Activated CD8-positive, alpha-beta memory T cell treated with anti-CD3 and anti-CD28 coated beads for 4 hours (primary cell): Measurements from ENCODE around the gene SNTA1.
"Not testable (repeated sequence)": the region's sequence is repeated elsewhere in the genome, so short reads cannot be mapped to it uniquely, and the experiment has no call there.

Source experiments
- DNase-seq, 2 donors: peaks; one replicate each; pipeline ENCODE4 v3.0.0-alpha.2; 2020; ENCODE audit warnings: low read depth in 2 of 2

SNTA1 gene

DNA sequence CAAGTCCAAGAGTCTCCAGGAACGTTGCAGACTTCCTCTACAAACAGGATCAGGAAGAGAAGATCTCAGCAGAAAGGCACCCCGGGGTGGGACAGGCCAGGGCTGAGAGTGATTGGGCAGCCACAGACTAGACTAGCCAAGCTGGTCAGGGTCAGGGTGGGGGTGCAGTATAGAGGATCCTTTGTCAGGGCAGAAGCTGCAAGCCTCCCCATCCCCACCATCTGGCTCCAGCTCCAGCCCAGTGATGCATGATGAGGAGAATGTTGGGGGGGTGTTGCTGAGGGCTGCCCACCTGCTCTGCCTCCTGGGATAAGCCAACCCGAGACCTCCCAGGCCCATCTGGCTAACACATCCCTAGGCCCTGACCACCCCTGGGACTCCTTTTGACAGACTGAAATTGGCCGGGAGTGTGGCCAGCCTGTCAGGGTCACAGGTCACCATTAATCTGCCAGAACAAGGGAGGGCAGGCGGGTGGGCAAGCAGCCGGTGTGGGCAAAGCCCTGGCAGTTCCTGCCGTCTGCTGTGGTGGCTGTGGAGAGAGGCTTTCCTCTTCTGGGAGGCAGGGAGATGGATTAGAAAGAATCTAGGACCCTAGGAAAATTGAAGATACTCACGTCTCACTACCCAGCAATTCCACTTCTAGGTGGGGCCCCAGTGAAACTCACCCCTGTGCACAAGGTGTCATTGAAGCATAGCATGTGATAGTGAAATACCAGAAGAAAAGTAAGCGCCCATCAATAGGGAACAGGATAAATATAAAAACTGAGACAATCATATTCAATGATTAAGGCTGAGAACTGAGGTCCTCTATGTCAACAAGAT lies 22.1 kb upstream of the SNTA1 start:
- DNase-seq, result no peak

DNA sequence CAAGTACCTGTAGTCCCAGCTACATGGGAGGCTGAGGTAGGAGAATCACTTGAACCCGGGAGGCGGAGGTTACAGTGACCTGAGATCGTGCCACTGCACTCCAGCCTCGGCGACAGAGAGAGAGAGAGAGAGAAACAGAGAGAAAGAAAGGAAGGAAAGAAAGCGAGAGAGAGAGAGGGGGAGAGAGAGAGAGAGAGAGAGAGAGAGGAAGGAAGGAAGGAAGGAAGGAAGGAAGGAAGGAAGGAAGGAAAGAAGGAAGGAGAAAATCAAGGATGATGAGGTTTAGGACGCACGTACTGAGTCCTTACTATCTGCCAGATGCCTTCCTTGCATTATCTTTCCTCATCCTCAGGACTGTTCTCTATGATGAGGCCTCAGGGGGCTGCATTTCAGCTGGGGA lies 21.2 kb upstream of the SNTA1 start:
- not testable (repeated sequence) for DNase-seq

DNA sequence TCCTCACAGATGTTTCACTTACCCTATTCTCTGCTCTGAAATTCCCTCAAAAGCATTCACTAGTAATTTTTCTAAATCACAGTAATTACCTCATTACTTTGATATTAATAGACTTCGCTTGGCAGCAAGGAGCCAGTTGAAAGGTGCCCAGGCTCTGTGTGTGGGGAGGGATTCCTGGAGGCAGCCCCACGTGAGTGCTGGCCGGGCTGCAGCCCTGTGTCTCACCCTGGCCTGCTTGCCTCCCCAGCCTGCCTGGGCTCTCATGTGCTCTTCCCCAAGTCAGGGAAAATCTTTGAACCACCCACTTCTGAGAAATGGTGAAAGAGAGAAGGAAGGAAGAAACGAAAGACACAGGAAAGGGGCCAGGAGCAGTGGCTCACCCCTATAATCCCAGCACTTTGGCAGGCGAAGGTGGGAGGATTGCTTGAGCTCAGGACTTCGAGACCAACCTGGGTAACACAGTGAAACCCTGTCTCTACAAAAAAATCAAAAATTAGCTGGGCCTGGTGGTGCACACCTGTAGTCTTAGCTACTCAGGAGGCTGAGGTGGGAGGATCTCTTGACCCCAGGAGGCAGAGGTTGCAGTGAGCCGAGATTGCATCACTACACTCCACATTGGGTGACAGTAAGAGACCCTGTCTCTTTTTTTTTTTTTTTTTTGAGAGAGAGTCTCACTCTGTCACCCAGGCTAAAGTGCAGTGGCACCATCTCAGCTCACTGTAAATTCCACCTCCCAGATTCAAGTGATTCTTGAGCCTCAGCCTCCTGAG lies 20.0 kb upstream of the SNTA1 start:
- no peak for DNase-seq

DNA sequence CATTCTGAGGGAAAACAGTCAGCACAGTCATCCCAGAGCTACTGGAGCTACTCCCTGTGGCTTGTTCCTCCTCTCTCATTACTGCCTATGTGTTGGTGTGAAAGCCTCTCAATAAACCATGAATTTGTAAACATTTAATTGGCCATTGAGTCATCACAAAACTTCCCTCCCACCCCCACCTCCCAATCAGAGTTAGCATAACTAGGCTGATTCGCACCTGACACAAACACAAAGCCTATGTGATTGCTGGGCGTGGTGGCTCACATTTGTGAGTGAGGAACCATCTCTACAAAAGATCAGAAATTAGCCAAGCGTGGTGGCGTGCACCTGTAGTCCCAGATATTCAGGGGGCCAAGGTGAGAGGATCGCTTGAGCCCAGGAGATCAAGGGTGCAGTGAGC lies 17.1 kb upstream of the SNTA1 start:
- no peak for DNase-seq

DNA sequence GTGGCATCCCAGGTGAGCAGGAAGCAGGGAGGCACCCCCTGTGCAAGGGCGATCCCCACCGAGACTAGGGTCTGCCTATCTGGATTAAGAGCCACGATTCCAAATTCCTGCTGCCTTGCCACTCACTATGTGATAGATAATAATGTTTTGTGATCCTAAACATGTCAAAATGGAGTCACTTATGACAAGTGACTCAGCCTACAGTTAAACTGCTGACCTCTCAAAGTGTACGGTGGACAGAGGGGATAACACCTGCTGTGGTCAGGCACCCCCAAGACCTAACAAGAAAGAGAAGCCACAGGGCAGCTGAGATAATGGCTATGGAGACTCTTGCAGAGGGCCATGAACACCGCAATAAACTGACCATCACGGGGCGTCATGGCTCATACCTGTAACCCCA lies 16.0 kb upstream of the SNTA1 start:
- DNase-seq, result no peak

DNA sequence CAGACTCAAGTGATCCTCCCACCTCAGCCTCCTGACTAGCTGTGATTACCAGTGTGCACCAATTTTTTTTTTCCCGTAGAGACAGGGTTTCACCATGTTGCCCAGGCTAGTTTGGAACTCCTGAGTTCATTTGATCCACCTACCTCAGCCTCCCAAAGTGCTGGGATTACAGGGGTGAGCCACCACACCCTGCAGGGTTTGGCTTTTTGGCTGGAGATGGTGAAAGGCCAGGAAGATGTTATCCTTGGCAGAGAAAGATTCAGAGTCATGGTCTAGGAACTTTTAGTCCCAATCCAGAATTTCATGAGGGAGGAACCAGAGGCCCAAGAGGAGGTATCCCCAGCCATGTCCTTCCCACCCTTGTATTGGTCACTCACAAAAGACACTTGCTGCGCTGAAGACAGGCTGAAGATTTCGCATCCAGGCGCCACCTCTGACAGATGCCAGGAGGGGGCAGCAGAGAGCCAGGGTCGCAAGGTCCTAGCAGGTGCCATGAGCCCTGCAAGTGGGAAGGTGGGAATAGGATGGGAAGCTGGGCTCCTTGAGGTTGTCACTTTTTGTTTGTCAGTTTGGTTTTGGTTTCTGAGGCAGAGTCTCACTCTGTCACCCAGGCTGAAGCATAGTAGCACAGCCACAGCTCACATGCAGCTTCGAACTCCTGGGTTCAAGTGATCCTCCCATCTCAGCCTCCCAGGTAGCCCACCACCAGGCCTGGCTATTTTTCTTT lies 13.5 kb upstream of the SNTA1 start:
- peak; percentile 59 for DNase-seq

DNA sequence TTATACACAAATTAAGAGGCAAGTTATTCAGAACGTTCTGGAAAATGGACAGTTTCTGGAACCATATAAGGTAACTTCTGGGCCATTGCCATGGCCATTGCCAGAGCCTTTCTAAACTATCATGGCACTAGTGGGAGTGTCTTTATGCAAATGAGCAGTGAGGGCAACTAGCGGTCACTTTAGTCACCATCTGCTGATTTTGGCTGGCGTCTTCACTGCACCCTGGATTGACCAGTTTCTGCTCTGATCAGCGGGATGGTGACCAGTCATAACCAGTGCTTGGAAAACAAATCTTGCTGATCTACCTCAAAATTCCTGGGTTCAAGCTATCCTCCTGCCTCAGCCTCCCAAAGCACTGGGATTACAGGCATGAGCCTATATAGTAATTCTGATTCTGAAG lies 7.3 kb upstream of the SNTA1 start:
- DNase-seq, result no peak

DNA sequence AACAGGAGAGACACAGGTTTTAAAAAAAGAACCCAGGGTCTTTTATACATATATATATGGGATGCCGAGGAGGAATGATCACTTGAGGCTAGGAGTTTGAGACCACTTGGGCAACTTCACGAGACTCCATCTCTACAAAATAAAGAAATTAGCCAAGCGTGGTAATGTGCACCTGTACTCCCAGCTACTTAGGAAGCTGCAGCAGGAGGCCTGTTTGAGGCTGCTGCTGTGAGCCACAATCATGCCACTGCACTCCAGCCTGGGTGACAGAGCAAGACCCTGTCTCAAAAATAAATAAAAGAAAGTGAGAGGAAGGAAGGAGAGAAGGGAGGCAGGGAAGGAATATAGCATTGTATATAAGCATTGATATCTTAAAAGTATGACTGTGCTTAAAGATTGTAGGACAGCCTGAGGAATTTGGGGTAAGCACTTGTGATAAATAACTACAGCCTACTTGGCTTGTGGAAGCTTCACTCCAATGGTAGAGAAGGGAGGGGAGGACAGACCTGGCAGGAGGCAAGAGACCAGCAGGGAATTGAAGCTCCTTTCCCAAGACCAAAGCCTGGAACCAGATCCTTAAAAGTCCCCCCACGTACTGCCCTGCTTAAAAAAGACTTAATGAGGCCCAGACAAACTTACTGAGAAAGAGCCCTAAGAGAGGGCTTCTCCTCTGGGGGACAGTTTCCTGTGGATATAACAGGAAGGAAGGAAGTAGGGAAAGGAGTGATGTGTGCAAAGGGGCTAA lies 2.5 kb upstream of the SNTA1 start:
- DNase-seq, result no peak

DNA sequence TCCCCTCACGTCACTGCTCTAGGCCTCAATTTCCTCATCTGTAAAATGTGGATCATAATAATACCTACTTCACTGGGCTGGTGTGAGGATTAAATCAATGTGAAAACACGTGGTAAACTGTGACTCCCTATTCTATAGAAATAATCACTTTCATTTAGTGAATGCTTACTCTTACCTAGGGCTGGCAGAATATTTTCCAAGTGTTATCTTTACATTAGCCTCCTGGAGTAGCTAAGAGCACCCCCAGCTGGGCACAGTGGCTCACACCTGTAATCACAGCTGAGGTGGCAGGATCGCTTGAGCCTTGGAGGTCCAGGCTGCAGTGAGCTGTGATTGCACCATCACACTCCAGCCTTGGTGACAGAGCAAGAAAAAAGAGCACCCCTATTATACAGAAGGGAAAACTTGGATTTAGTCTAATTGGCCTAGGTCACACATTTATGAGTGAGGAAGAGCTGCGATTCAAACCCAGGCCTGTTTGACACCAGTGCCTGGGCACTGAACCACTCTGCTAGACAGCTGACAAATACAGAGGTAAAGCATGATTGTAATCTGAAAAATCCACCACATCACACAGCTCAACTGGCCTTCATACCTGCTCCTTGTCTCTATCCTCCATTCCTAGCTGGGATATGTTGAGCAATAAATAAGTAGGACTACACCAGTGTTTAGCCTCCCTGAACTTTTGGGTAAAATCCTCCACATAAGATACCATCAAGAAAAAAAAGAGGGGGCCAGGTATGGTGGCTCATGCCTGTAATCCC lies 1.4 kb upstream of the SNTA1 start:
- DNase-seq, result no peak

DNA sequence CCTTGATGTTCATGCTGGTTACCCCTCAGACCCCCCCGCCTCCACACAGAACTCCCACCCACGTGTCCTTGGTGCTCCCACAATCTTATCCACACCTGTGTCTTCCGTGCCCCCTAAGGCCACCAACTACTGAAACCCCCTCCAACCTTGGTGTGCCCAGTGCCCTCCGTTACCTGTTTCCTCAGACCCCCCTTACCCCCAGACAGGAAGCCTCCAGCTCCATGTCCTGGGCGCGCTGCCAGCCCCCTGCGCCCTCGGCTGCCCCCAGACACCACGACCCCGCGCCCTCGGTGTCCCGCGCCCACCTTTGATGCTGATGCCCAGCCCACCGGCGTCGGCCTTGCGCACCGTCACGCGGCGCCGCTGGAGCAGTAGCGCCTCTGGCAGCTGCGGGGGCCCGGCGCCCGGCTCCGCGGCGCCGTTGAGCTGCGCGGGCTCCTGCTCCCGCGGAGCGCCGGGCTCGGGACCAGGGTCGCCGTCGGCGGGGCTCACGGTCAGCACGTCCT lies 504 bp downstream of the SNTA1 start:
- no peak for DNase-seq

DNA sequence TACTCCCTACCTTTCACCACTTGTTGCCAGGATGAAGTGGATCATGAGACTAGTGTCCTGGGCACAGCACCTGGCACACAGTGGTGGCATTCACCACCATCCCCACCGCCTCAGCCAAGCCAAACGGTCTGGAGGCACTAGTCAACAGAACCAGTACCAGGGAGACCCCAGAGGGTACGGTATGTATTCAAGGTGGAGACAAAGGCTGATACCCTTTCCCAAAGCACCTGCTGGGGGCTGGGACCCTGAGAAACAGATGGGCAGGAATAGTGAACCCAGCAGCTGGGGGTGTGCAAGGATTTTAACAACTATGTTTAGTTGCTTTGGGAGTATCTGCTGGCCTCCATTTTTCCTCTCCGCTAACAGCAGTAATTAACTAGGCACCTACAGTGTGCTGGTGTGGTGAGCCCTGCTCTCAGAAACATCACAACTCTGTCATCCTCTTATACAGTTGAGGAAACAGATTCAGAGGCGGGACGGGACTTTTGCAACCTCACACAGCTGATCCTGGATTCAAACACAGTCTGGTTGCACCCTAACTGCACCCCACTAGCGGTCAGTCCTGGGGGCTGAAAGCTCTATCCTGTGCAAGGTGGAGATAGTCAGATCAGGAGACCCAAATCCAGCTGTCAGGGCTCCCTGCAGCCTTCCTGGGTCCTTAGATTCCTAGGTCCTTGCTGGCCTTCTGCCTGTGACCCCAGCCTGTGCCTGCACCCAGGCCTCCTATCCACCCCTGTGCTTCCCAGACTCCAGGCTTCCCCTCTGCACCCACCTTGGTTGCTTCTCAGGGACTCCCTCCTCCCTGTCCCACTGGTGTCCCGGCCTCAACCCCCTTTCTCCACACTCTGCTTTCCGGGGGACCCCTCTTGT lies 1.2 kb downstream of the SNTA1 start:
- DNase-seq, result no peak

DNA sequence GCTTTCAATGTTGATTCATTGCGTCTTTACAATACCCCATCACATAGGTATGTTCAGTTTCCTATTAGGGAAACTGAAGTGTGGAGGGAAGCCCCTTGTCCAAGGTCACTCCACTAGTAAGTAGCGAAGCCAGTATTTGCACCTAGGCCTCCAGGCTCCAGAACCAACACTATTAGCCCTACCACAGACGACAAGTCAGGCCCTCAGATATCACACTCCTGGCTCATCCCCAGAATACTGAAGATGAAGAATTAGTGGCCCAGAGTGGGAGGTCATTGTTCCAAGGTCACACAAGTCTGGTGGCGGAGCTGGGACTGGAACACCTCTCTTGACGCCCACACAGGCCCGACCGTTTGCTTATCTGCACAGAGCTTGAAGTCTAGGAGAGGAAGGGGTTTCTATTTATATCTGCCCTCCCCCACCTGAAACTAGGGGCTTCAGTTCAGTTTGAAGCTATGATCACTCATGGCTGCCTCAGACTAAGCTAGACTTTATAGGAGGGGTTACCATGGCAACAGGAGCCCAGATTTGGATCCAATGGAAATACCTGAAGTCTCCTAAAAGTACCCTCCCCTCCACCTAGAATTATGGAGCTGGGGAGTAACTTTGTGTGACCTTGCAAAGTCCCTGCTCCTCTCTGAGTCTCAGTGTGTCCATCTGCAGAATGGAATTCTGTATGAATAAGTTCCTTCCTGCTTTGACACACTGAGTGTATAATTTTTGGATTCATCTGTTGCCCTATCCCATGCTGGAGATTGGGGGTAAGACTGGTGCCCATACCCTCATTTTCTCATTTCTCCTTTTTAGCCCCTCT lies 2.2 kb downstream of the SNTA1 start:
- DNase-seq, result no peak

DNA sequence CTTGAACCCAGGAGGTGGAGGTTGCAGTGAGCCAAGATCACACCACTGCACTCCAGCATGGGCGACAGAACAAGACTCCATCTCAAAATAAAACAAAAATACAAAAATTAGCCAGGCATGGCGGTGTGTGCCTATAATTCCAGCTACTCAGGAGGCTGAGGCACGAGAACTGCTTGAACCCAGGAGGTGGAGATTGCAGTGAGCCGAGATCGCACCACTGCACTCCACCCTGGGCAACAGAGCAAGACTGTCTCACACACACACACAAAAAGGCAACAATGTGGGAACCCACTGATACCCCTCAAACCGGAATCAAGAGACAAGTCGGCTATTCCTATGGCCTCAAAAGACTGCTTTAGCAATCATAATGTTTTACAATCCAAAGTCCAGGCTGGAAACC lies 3.0 kb downstream of the SNTA1 start:
- not testable (repeated sequence) for DNase-seq

DNA sequence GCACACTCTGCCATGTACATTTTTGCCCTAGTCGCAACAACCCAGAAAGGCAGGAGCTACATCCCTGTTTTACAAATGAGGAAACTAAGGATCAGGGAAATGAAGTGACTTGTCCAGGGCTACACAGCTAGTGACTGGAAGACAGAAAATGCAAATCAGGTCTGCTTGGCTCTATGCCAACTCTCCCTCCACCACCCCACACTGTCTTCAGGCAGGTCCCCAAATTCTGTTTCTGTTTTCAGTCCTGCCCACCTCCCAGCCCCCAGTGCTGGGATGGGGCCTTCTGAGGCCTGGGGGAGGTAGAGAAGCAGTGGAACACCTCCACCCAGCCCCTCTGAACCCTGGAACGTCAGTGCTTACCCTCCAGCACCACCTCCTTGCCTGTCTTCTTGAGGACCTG lies 5.1 kb downstream of the SNTA1 start:
- DNase-seq, result no peak

DNA sequence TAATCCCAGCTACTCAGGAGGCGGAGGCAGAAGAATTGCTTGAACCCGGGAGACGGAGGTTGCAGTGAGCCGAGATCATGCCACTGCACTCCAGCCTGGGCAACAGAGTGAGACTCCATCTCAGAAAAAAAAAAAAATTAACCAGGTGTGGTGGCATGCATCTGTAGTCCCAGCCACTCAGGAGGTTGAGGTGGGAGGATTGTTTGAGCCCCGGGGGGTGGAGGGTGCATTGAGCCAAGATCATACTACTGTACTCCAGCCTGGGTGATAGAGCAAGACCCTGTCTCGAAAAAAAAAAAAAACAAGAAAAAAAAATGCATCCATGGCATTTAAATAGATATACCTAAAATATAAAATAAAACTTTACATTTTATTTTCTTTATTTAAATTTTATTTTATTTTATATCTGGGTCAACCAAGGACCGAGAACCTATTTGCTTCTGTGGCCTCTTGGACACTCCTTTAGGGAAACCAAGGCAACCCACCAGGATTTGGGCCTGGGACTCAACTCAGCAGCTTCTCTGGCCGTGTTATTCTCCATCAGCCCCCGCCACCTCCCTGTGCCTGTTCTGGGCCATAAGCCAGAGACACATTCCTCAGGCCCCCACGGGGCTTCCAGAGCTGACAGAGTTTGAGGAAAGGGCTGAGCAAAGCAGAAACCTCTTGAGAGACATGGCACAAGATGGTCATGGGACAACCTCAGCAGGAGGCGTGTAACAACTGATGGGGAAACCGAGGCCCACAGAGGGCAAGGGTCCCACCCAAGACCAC lies 6.2 kb downstream of the SNTA1 start:
- DNase-seq, result no peak

DNA sequence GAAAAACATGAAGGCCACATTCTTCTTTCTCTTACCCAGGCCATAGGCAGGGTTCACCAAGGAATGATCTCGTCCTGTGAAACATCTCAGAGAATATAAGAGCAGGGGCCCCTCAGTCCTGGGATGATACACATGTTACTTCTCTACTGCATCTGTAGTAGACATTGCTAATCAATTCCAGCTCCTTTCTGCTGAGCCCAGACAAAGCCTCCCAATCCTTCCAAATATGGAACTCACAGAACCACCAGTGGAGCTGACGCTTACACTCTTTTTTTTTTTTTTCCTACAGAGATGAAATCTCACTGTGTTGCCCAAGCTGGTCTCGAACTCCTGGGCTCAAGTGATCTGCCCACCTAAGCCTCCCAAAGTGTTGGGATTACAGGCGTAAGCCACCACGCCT lies 9.1 kb downstream of the SNTA1 start:
- DNase-seq, result no peak

DNA sequence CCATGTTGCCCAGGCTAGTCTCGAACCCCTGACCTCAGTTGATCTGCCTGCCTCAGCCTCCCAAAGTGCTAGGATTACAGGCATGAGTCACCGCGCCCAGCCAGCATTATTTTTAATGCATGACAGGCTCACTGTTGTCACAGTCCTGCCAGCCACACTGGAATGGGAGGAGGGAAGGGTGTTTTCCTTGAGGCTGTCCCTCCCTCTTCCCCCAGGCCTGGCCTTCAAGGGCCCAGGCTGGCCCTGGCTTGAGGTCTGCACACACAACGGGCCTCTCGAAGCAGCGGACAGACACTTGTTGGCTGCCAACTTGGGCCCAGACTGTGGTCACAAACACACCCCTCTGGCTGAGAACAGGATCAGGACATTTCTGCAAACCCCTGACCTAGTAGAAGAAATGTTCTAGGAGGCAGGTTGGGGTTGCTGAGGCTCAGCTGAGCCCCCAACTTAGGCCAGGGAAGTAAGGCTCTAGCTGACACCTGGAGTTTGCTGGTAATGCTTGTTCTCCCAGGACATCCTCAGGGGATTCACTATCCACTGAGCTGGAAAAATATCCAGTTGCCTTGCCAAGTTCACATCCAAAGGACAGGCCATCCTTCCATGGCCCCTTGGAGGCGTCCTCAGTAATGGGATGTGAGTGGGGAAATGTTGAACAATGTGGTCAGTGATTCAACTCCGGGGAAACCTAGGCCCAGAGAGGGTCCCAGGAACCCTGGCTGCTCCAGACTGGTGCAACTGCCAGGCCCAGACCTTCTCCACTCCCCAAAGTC lies 9.9 kb downstream of the SNTA1 start:
- no peak for DNase-seq
